ENCODE measurements around the gene MEOX1. TPM values are rescaled to one million over a fixed set of nuclear protein-coding genes. Genes with fewer than 3 reads are reported as not detected.

MEOX1 gene
- total RNA-seq, 2 experiments from 2014 or later = 0.54 to 1.3 TPM

- peaks cover 38% of the 10 kb centered on the region for H3K27me3 Mint-ChIP-seq
- no peak overlapping the region for H3K4me3 Mint-ChIP-seq
- ATAC-seq (no peak), DNase-seq (no peak)
- CTCF ChIA-PET = interaction anchor here (0.7 to 2.9 kb wide), 26 partner anchors 10 to 281 kb away, joined by 3 to 15 read pairs (median 4); partner anchors contain the start of gene DHX8
- peaks cover 20% of the 10 kb centered on the region for H3K4me1 Mint-ChIP-seq
- H3K36me3 Mint-ChIP-seq = no peaks in the 10 kb centered on the region
- H3K27ac Mint-ChIP-seq = no peak overlapping the region
- H3K9me3 Mint-ChIP-seq (ENCODE audit: low read depth) = no peaks in the 10 kb centered on the region
These were observed 12.7 kb upstream of the MEOX1 start for GRCh38 chr17:43674394-43674793.

GRCh38 chr17:43673516-43674323 lies 12.0 kb upstream of the MEOX1 start:
- Mint-ChIP-seq H3K27ac (no peak overlapping the region), H3K9me3 (ENCODE audit: low read depth) (no peaks in the 10 kb centered on the region), H3K4me3 (no peak overlapping the region), H3K36me3 (no peaks in the 10 kb centered on the region), H3K4me1 (peaks cover 21% of the 10 kb centered on the region), H3K27me3 (peaks cover 35% of the 10 kb centered on the region)
- CTCF ChIA-PET = interaction anchor here (0.7 to 2.9 kb wide), 31 partner anchors 11 to 280 kb away, joined by 3 to 15 read pairs (median 4); partner anchors contain the start of gene DHX8
- ATAC-seq = peak; percentile 63
- peak; percentile 82 for DNase-seq

- DNase-seq (no peak), ATAC-seq (no peak)
- H3K27ac Mint-ChIP-seq = no peak overlapping the region
- no peaks in the 10 kb centered on the region for H3K36me3 Mint-ChIP-seq
- H3K27me3 Mint-ChIP-seq = peaks cover 29% of the 10 kb centered on the region
- H3K9me3 Mint-ChIP-seq (ENCODE audit: low read depth) = no peaks in the 10 kb centered on the region
- CTCF ChIA-PET = interaction anchor here (2.9 kb wide), 1 partner anchor 67 kb away, joined by 15 read pairs; no protein-coding TSS in a partner anchor
- no peak overlapping the region for H3K4me3 Mint-ChIP-seq
- peaks cover 25% of the 10 kb centered on the region for H3K4me1 Mint-ChIP-seq
These were observed 10.2 kb upstream of the MEOX1 start for GRCh38 chr17:43671755-43672519.

GRCh38 chr17:43671031-43671692 lies 9.4 kb upstream of the MEOX1 start:
- Mint-ChIP-seq H3K36me3 (no peaks in the 10 kb centered on the region), H3K27me3 (peaks cover 27% of the 10 kb centered on the region), H3K4me3 (no peak overlapping the region), H3K27ac (no peak overlapping the region), H3K9me3 (ENCODE audit: low read depth) (no peaks in the 10 kb centered on the region), H3K4me1 (peaks cover 28% of the 10 kb centered on the region)
- ATAC-seq = no peak
- no peak for DNase-seq
- CTCF ChIA-PET = interaction anchor here (1.1 kb wide), 1 partner anchor 14 kb away, joined by 3 read pairs; no protein-coding TSS in a partner anchor

GRCh38 chr17:43670645-43671030 lies 8.9 kb upstream of the MEOX1 start:
- peaks cover 28% of the 10 kb centered on the region for H3K4me1 Mint-ChIP-seq
- H3K9me3 Mint-ChIP-seq (ENCODE audit: low read depth) = no peaks in the 10 kb centered on the region
- CTCF ChIA-PET = interaction anchor here (1.1 kb wide), 2 partner anchors 14 to 89 kb away, joined by 3 to 4 read pairs; no protein-coding TSS in a partner anchor
- ATAC-seq (no peak), DNase-seq (no peak)
- no peak overlapping the region for H3K4me3 Mint-ChIP-seq
- no peak overlapping the region for H3K27ac Mint-ChIP-seq
- H3K36me3 Mint-ChIP-seq = no peaks in the 10 kb centered on the region
- peaks cover 27% of the 10 kb centered on the region for H3K27me3 Mint-ChIP-seq

GRCh38 chr17:43669971-43670644 lies 8.4 kb upstream of the MEOX1 start:
- Mint-ChIP-seq H3K27me3 (peaks cover 24% of the 10 kb centered on the region), H3K27ac (no peak overlapping the region), H3K4me3 (no peak overlapping the region), H3K9me3 (ENCODE audit: low read depth) (no peaks in the 10 kb centered on the region), H3K36me3 (no peaks in the 10 kb centered on the region), H3K4me1 (peaks cover 30% of the 10 kb centered on the region)
- DNase-seq (no peak), ATAC-seq (no peak)
- CTCF ChIA-PET = interaction anchor here (1.1 kb wide), 2 partner anchors 15 to 90 kb away, joined by 3 to 4 read pairs; no protein-coding TSS in a partner anchor

- H3K4me3 Mint-ChIP-seq = no peak overlapping the region
- no peaks in the 10 kb centered on the region for H3K9me3 Mint-ChIP-seq (ENCODE audit: low read depth)
- DNase-seq (no peak), ATAC-seq (peak; percentile 88)
- H3K27me3 Mint-ChIP-seq = peaks cover 22% of the 10 kb centered on the region
- peaks cover 35% of the 10 kb centered on the region for H3K4me1 Mint-ChIP-seq
- CTCF ChIA-PET = interaction anchor here (0.9 to 1.0 kb wide), 2 partner anchors 54 to 184 kb away, joined by 3 read pairs; partner anchors contain the start of gene DHX8
- peak overlapping the region; percentile 34 for H3K27ac Mint-ChIP-seq
- no peaks in the 10 kb centered on the region for H3K36me3 Mint-ChIP-seq
These were observed 6.2 kb upstream of the MEOX1 start for GRCh38 chr17:43667947-43668348.

- no peaks in the 10 kb centered on the region for H3K9me3 Mint-ChIP-seq (ENCODE audit: low read depth)
These were observed 5.8 kb upstream of the MEOX1 start for GRCh38 chr17:43667506-43667905.

GRCh38 chr17:43665937-43666236 lies 4.2 kb upstream of the MEOX1 start:
- peaks cover 16% of the 10 kb centered on the region for H3K27me3 Mint-ChIP-seq
- H3K36me3 Mint-ChIP-seq = no peaks in the 10 kb centered on the region
- no peak overlapping the region for H3K27ac Mint-ChIP-seq

More at GRCh38 chr17:43667506-43667905, 5.8 kb upstream of the MEOX1 start:
- Mint-ChIP-seq H3K27me3 (peaks cover 22% of the 10 kb centered on the region), H3K36me3 (no peaks in the 10 kb centered on the region), H3K4me3 (no peak overlapping the region), H3K4me1 (peaks cover 40% of the 10 kb centered on the region), H3K27ac (no peak overlapping the region)
- CTCF ChIA-PET = interaction anchor here (0.9 kb wide), 1 partner anchor 184 kb away, joined by 3 read pairs; the partner anchor contains the start of gene DHX8
- no peak for DNase-seq
- peak; percentile 12 for ATAC-seq

GRCh38 chr17:43665084-43665936 lies 3.6 kb upstream of the MEOX1 start:
- CTCF ChIA-PET = interaction anchor here (1.6 kb wide), 1 partner anchor 113 kb away, joined by 4 read pairs; no protein-coding TSS in a partner anchor
- no peak for ATAC-seq
- H3K27ac Mint-ChIP-seq = no peak overlapping the region
- no peaks in the 10 kb centered on the region for H3K36me3 Mint-ChIP-seq
- H3K4me3 Mint-ChIP-seq = no peak overlapping the region
- peaks cover 59% of the 10 kb centered on the region for H3K4me1 Mint-ChIP-seq
- no peak for DNase-seq
- H3K9me3 Mint-ChIP-seq (ENCODE audit: low read depth) = no peaks in the 10 kb centered on the region
- H3K27me3 Mint-ChIP-seq = peaks cover 21% of the 10 kb centered on the region

More at GRCh38 chr17:43665937-43666236, 4.2 kb upstream of the MEOX1 start:
- Mint-ChIP-seq H3K9me3 (ENCODE audit: low read depth) (no peaks in the 10 kb centered on the region), H3K4me3 (no peak overlapping the region), H3K4me1 (peaks cover 54% of the 10 kb centered on the region)
- DNase-seq (no peak), ATAC-seq (no peak)
- CTCF ChIA-PET = interaction anchor here (1.6 kb wide), 1 partner anchor 114 kb away, joined by 4 read pairs; no protein-coding TSS in a partner anchor

GRCh38 chr17:43664096-43664495 lies 2.4 kb upstream of the MEOX1 start:
- no peak for DNase-seq
- no peaks in the 10 kb centered on the region for H3K36me3 Mint-ChIP-seq
- H3K4me1 Mint-ChIP-seq = peaks cover 50% of the 10 kb centered on the region
- H3K4me3 Mint-ChIP-seq = no peak overlapping the region
- H3K27ac Mint-ChIP-seq = no peak overlapping the region
- ATAC-seq = no peak
- H3K9me3 Mint-ChIP-seq (ENCODE audit: low read depth) = no peaks in the 10 kb centered on the region
- H3K27me3 Mint-ChIP-seq = peaks cover 32% of the 10 kb centered on the region
- CTCF ChIA-PET = interaction anchor here (0.6 kb wide), 1 partner anchor 294 kb away, joined by 3 read pairs; no protein-coding TSS in a partner anchor

- H3K27ac Mint-ChIP-seq = no peak overlapping the region
- no peak for ATAC-seq
- no peaks in the 10 kb centered on the region for H3K9me3 Mint-ChIP-seq (ENCODE audit: low read depth)
- no peak overlapping the region for H3K4me3 Mint-ChIP-seq
- DNase-seq = no peak
- CTCF ChIA-PET = interaction anchor here (0.5 to 1.1 kb wide), 5 partner anchors 10 to 1049 kb away, joined by 3 to 5 read pairs (median 3); no protein-coding TSS in a partner anchor
- peaks cover 38% of the 10 kb centered on the region for H3K27me3 Mint-ChIP-seq
- peaks cover 50% of the 10 kb centered on the region for H3K4me1 Mint-ChIP-seq
- H3K36me3 Mint-ChIP-seq = no peaks in the 10 kb centered on the region
These were observed 1.7 kb upstream of the MEOX1 start for GRCh38 chr17:43663383-43663782.
